ENCODE measurements around the gene ATP23.

DNA sequence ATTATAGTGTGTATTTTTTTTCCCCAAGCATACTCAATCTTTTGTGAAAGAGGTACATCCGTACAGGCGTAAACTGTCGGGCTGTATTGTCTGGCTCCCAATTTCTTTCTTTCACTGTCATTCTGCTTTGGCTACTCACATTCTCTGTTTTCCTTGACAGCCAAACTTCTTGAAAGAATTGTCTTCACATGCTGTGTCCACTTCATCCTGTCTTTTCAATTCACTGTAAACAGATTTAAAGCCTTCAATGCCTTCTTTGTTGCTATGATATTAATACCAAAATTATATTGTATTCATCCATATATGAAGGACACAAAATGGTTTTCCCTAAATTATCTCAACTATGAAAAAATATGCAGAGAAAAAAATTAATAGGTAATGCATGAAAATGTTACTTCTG, 6.0 kb upstream of the ATP23 start:
- TF ChIP-seq, protein P1, sequence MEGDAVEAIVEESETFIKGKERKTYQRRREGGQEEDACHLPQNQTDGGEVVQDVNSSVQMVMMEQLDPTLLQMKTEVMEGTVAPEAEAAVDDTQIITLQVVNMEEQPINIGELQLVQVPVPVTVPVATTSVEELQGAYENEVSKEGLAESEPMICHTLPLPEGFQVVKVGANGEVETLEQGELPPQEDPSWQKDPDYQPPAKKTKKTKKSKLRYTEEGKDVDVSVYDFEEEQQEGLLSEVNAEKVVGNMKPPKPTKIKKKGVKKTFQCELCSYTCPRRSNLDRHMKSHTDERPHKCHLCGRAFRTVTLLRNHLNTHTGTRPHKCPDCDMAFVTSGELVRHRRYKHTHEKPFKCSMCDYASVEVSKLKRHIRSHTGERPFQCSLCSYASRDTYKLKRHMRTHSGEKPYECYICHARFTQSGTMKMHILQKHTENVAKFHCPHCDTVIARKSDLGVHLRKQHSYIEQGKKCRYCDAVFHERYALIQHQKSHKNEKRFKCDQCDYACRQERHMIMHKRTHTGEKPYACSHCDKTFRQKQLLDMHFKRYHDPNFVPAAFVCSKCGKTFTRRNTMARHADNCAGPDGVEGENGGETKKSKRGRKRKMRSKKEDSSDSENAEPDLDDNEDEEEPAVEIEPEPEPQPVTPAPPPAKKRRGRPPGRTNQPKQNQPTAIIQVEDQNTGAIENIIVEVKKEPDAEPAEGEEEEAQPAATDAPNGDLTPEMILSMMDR (IDR thresholded peaks at IDR 0.05): no peak
- no peak for TF ChIP-seq POLR2A (IDR thresholded peaks at IDR 0.05)

All from right lobe of liver (tissue), 4 donors.